Stomach (tissue), 9 donors: ENCODE measurements around the gene ALOX15B. TPM values are rescaled to one million over a fixed set of nuclear protein-coding genes. Genes with fewer than 3 reads are reported as not detected.

ENCODE experiments used
- DNase-seq, 2 donors: peaks; one replicate each; pipeline versions ENCODE4 v3.0.0 to v3.0.0-alpha.2; 2013 to 2019
- H3K27ac ChIP-seq, 5 donors: fragments of 200-600 bp in 4 of 5; sonication (generic) in 4 of 5; one replicate each; pipeline ENCODE4 v1.5.1; 2013 to 2019; ENCODE audit warnings: mild to moderate bottlenecking in 1 of 5, moderate library complexity in 1 of 5
- H3K27me3 ChIP-seq, 3 donors: fragments of 200-600 bp; sonication (generic); one replicate each; pipeline ENCODE4 v1.5.1; 2017 to 2019; ENCODE audit warnings: mixed run types in 1 of 3
- H3K36me3 ChIP-seq, 4 donors: fragments of 200-600 bp; sonication (generic); 1 replicate in 3 of 4; 2 replicates in 1 of 4; pipeline ENCODE4 v1.5.1; 2016 to 2019
- H3K4me1 ChIP-seq, 4 donors: fragments of 200-600 bp; sonication (generic); one replicate each; pipeline ENCODE4 v1.5.1; 2016 to 2019
- H3K4me3 ChIP-seq, 4 donors: fragments of 200-600 bp; sonication (generic) in 3 of 4; one replicate each; pipeline ENCODE4 v1.5.1; 2016 to 2019; ENCODE audit warnings: mild to moderate bottlenecking in 1 of 4
- H3K9me3 ChIP-seq, 4 donors: fragments of 200-600 bp; sonication (generic); one replicate each; pipeline ENCODE4 v1.5.1; 2016 to 2019
- CTCF ChIP-seq, 7 experiments: fragments of 450-650 bp in 4 of 7; fragments of 200-600 bp in 3 of 7; sonication (generic) in 3 of 7; IDR thresholded peaks; one replicate each; pipeline ENCODE4 v1.5.1; 2016 to 2019; ENCODE audit warnings: antibody characterized with exemption in 7 of 7, control low read depth in 2 of 7, mild to moderate bottlenecking in 1 of 7
- EP300 ChIP-seq: sonication (generic); formaldehyde crosslinking; IDR thresholded peaks from one replicate; pipeline ENCODE4 v1.6.1; 2017; ENCODE audit warnings: antibody characterized with exemption
- POLR2A ChIP-seq, 4 donors: fragments of 450-650 bp; IDR thresholded peaks; one replicate each; pipeline ENCODE4 v1.6.1; 2016; ENCODE audit warnings: antibody characterized with exemption in 4 of 4, control low read depth in 2 of 4, mild to moderate bottlenecking in 1 of 4, moderate library complexity in 1 of 4
- POLR2AphosphoS5 ChIP-seq, 3 donors: sonication (generic); formaldehyde crosslinking; IDR thresholded peaks; one replicate each; pipeline ENCODE4 v1.6.1; 2016; ENCODE audit warnings: antibody characterized with exemption in 3 of 3
- WGBS, 5 donors: extraction: QIAGEN DNeasy Blood & Tissue Kit in 3 of 5; methylation state at CpG; one replicate each; pipeline versions ENCODE4 v1.1.5 to v1.1.7; 2013 to 2018; 5-methylcytosine and 5-hydroxymethylcytosine counted together
- intact Hi-C: fragments of 100-400 bp; cut with DNase I; formaldehyde crosslinking; loops from one replicate; pipeline ENCODE4 v1.15.1; 2023; ENCODE audit warnings: low total_unique reads
- polyA plus RNA-seq, 3 donors: library from polyadenylated mRNA; stranded (reverse); fragments of 200-250 nt; gene quantifications; one replicate each; pipeline ENCODE4 v1.2.3, GENCODE V29; 2013
- total RNA-seq, 5 donors: library from RNA; depleted of rRNA; stranded (reverse); fragments of >200 nt; gene quantifications; one replicate each; pipeline versions ENCODE4 v1.1.0 to v1.2.3, GENCODE V29; 2014 to 2016
- donor health status: healthy with polysubstance abuse.
- donor health status: Bipolar disorder and iron deficiency.
- donor health status: healthy.

The ALOX15B gene
- total and polyA plus RNA-seq, 8 donors, result 1.5 to 10.5 (median 2.9) TPM; not detected in 1

- DNase-seq, result no peak
- H3K9me3 ChIP-seq, result no peaks in the 10 kb centered on the region
- no peak overlapping the region for H3K4me3 ChIP-seq
- intact Hi-C loops, result no loop called here
- WGBS, 5 donors, result 83 to 91% (median 86%) methylated on average over 19 to 24 of the region's 24 CpGs
- no peak overlapping the region for H3K27ac ChIP-seq
- H3K27me3 ChIP-seq, result peaks cover 0 to 28% (median 0%) of the 10 kb centered on the region in 3 donors
- H3K36me3 ChIP-seq, result no peaks in the 10 kb centered on the region
- TF ChIP-seq CTCF (IDR thresholded peaks at IDR 0.05) (no peak), EP300 (no peak), POLR2AphosphoS5 (IDR thresholded peaks at IDR 0.05) (no peak), POLR2A (IDR thresholded peaks at IDR 0.05) (no peak)
- no peaks in the 10 kb centered on the region for H3K4me1 ChIP-seq
Observed at GRCh38 chr17:8046929-8047768, 8.3 kb downstream of the ALOX15B start.

- intact Hi-C loops, result no loop called here
- Histone ChIP-seq H3K4me1 (no peaks in the 10 kb centered on the region), H3K9me3 (no peaks in the 10 kb centered on the region), H3K27me3 (peaks cover 0 to 28% (median 0%) of the 10 kb centered on the region in 3 donors), H3K4me3 (no peak overlapping the region), H3K27ac (no peak overlapping the region), H3K36me3 (no peaks in the 10 kb centered on the region)
- no peak for TF ChIP-seq POLR2AphosphoS5 (IDR thresholded peaks at IDR 0.05)
- TF ChIP-seq CTCF (IDR thresholded peaks at IDR 0.05), result no peak
- no peak for TF ChIP-seq EP300
- no peak for TF ChIP-seq POLR2A (IDR thresholded peaks at IDR 0.05)
- 86 to 96% (median 93%) methylated on average over 3 to 4 of the region's 4 CpGs for WGBS, 5 donors
- no peak for DNase-seq
Observed at GRCh38 chr17:8047769-8048110, 8.9 kb downstream of the ALOX15B start.

GRCh38 chr17:8048236-8048635, 9.4 kb downstream of the ALOX15B start:
- DNase-seq, result no peak
- 93 to 96% (median 93%) methylated on average over 10 to 12 of the region's 12 CpGs for WGBS, 5 donors
- Histone ChIP-seq H3K4me1 (no peaks in the 10 kb centered on the region), H3K4me3 (no peak overlapping the region), H3K9me3 (no peaks in the 10 kb centered on the region), H3K27me3 (peaks cover 0 to 28% (median 0%) of the 10 kb centered on the region in 3 donors), H3K27ac (no peak overlapping the region), H3K36me3 (no peaks in the 10 kb centered on the region)
- intact Hi-C loops, result no loop called here
- TF ChIP-seq POLR2AphosphoS5 (IDR thresholded peaks at IDR 0.05) (no peak), POLR2A (IDR thresholded peaks at IDR 0.05) (no peak), CTCF (IDR thresholded peaks at IDR 0.05) (no peak), EP300 (no peak)

- H3K4me1 ChIP-seq, result no peaks in the 10 kb centered on the region
- DNase-seq, result no peak
- no peak overlapping the region for H3K27ac ChIP-seq
- H3K27me3 ChIP-seq, result peaks cover 0 to 28% (median 0%) of the 10 kb centered on the region in 3 donors
- H3K9me3 ChIP-seq, result no peaks in the 10 kb centered on the region
- no peak for TF ChIP-seq POLR2A (IDR thresholded peaks at IDR 0.05)
- TF ChIP-seq EP300, result no peak
- no peak for TF ChIP-seq CTCF (IDR thresholded peaks at IDR 0.05)
- TF ChIP-seq POLR2AphosphoS5 (IDR thresholded peaks at IDR 0.05), result no peak
- intact Hi-C loops, result no loop called here
- no peak overlapping the region for H3K4me3 ChIP-seq
- 89 to 95% (median 91%) methylated on average over 8 of the region's 8 CpGs for WGBS, 5 donors
- H3K36me3 ChIP-seq, result no peaks in the 10 kb centered on the region
Observed at GRCh38 chr17:8048736-8049135, 9.9 kb downstream of the ALOX15B start.
